NOMO-1 treated with DMSO at 0.1 percent for 48 hours (cell line): ENCODE measurements around the gene ZNF326.

Experiments used
- DNase-seq: peaks from one replicate; lab custom pipeline; 2025; ENCODE audit not compliant: unreplicated experiment; lab: John Stamatoyannopoulos, UW

Gene ZNF326

GRCh38 chr1:90067194-90067931 lies 72.5 kb downstream of the ZNF326 start:
- DNase-seq, result no peak

GRCh38 chr1:90068611-90069280 lies 73.8 kb downstream of the ZNF326 start:
- no peak for DNase-seq

- peak; percentile 29 for DNase-seq
Measured at GRCh38 chr1:90074137-90074536, 79.2 kb downstream of the ZNF326 start.

GRCh38 chr1:90074566-90074965 lies 79.7 kb downstream of the ZNF326 start:
- DNase-seq, result no peak

- no peak for DNase-seq
Measured at GRCh38 chr1:90074970-90075391, 80.1 kb downstream of the ZNF326 start.

- DNase-seq, result no peak
Measured at GRCh38 chr1:90083995-90084394, 89.1 kb downstream of the ZNF326 start.
